T-helper 2 cell treated with Interferon-gamma antibody and Interleukin-4, amounts not matched to agents 5 μg/mL and 100 μg/mL, for 36 hours (primary cell): ENCODE measurements around the gene TRAIP.
A peak's percentile ranks its signal among the peaks of the same experiment; 100 is the strongest.

Source experiments
- DNase-seq: peaks from one replicate; pipeline ENCODE4 v3.0.0; 2021; ENCODE audit warnings: low spot score
- H3K27ac Mint-ChIP-seq: one replicate; pipeline ENCODE4 v1.8.0; 2021; ENCODE audit warnings: mild to moderate bottlenecking, mixed read lengths
- H3K27me3 Mint-ChIP-seq: one replicate; pipeline ENCODE4 v1.8.0; 2021; ENCODE audit warnings: low read depth, mixed read lengths
- H3K36me3 Mint-ChIP-seq: one replicate; pipeline ENCODE4 v1.8.0; 2021; ENCODE audit warnings: low read depth, mixed read lengths
- H3K4me1 Mint-ChIP-seq: one replicate; pipeline ENCODE4 v1.8.0; 2021; ENCODE audit warnings: low read depth, mixed read lengths
- H3K4me3 Mint-ChIP-seq: one replicate; pipeline ENCODE4 v1.8.0; 2022; ENCODE audit warnings: mild to moderate bottlenecking, moderate library complexity, mixed read lengths
- H3K9me3 Mint-ChIP-seq: one replicate; pipeline ENCODE4 v1.8.0; 2021; ENCODE audit warnings: mixed read lengths

TRAIP gene

GRCh38 chr3:49883998-49884397, 27.6 kb upstream of the TRAIP start:
- no peak overlapping the region for H3K27ac Mint-ChIP-seq
- no peak for DNase-seq
- no peak overlapping the region for H3K4me3 Mint-ChIP-seq
- no peaks in the 10 kb centered on the region for H3K36me3 Mint-ChIP-seq
- H3K27me3 Mint-ChIP-seq = no peaks in the 10 kb centered on the region
- no peaks in the 10 kb centered on the region for H3K9me3 Mint-ChIP-seq
- H3K4me1 Mint-ChIP-seq = no peaks in the 10 kb centered on the region

- no peaks in the 10 kb centered on the region for H3K36me3 Mint-ChIP-seq
- no peak overlapping the region for H3K27ac Mint-ChIP-seq
- no peaks in the 10 kb centered on the region for H3K27me3 Mint-ChIP-seq
- no peaks in the 10 kb centered on the region for H3K4me1 Mint-ChIP-seq
- no peak overlapping the region for H3K4me3 Mint-ChIP-seq
- H3K9me3 Mint-ChIP-seq = no peaks in the 10 kb centered on the region
- no peak for DNase-seq
Observed at GRCh38 chr3:49882166-49882565, 25.8 kb upstream of the TRAIP start.

GRCh38 chr3:49880581-49881315, 24.4 kb upstream of the TRAIP start:
- Mint-ChIP-seq H3K27ac (no peak overlapping the region), H3K4me3 (no peak overlapping the region), H3K4me1 (no peaks in the 10 kb centered on the region), H3K27me3 (no peaks in the 10 kb centered on the region), H3K9me3 (no peaks in the 10 kb centered on the region), H3K36me3 (no peaks in the 10 kb centered on the region)
- DNase-seq = no peak

- no peaks in the 10 kb centered on the region for H3K27me3 Mint-ChIP-seq
- H3K27ac Mint-ChIP-seq = no peak overlapping the region
- no peak for DNase-seq
- no peaks in the 10 kb centered on the region for H3K4me1 Mint-ChIP-seq
- no peak overlapping the region for H3K4me3 Mint-ChIP-seq
- H3K36me3 Mint-ChIP-seq = no peaks in the 10 kb centered on the region
- no peaks in the 10 kb centered on the region for H3K9me3 Mint-ChIP-seq
Observed at GRCh38 chr3:49879721-49880120, 23.4 kb upstream of the TRAIP start.

- no peaks in the 10 kb centered on the region for H3K27me3 Mint-ChIP-seq
- H3K4me3 Mint-ChIP-seq = no peak overlapping the region
- no peak overlapping the region for H3K27ac Mint-ChIP-seq
Observed at GRCh38 chr3:49878686-49879085, 22.3 kb upstream of the TRAIP start.

GRCh38 chr3:49877716-49878115, 21.4 kb upstream of the TRAIP start:
- H3K27ac Mint-ChIP-seq = no peak overlapping the region
- no peaks in the 10 kb centered on the region for H3K36me3 Mint-ChIP-seq
- H3K4me3 Mint-ChIP-seq = no peak overlapping the region
- H3K27me3 Mint-ChIP-seq = no peaks in the 10 kb centered on the region
- no peaks in the 10 kb centered on the region for H3K9me3 Mint-ChIP-seq
- no peak for DNase-seq
- H3K4me1 Mint-ChIP-seq = no peaks in the 10 kb centered on the region

More at GRCh38 chr3:49878686-49879085, 22.3 kb upstream of the TRAIP start:
- Mint-ChIP-seq H3K9me3 (no peaks in the 10 kb centered on the region), H3K36me3 (no peaks in the 10 kb centered on the region), H3K4me1 (no peaks in the 10 kb centered on the region)
- DNase-seq = no peak

GRCh38 chr3:49876567-49876966, 20.2 kb upstream of the TRAIP start:
- no peaks in the 10 kb centered on the region for H3K9me3 Mint-ChIP-seq
- H3K4me1 Mint-ChIP-seq = no peaks in the 10 kb centered on the region
- H3K36me3 Mint-ChIP-seq = no peaks in the 10 kb centered on the region
- no peak overlapping the region for H3K4me3 Mint-ChIP-seq
- DNase-seq = no peak
- H3K27me3 Mint-ChIP-seq = peaks cover under 1% of the 10 kb centered on the region
- H3K27ac Mint-ChIP-seq = no peak overlapping the region

GRCh38 chr3:49873623-49874022, 17.3 kb upstream of the TRAIP start:
- Mint-ChIP-seq H3K27ac (no peak overlapping the region), H3K36me3 (no peaks in the 10 kb centered on the region), H3K27me3 (peaks cover 17% of the 10 kb centered on the region), H3K4me1 (no peaks in the 10 kb centered on the region), H3K4me3 (no peak overlapping the region), H3K9me3 (no peaks in the 10 kb centered on the region)
- no peak for DNase-seq

- Mint-ChIP-seq H3K9me3 (no peaks in the 10 kb centered on the region), H3K4me1 (no peaks in the 10 kb centered on the region), H3K27ac (no peak overlapping the region), H3K27me3 (peaks cover 25% of the 10 kb centered on the region), H3K36me3 (no peaks in the 10 kb centered on the region), H3K4me3 (no peak overlapping the region)
- no peak for DNase-seq
Observed at GRCh38 chr3:49872801-49873281, 16.5 kb upstream of the TRAIP start.

GRCh38 chr3:49871531-49872153, 15.3 kb upstream of the TRAIP start:
- Mint-ChIP-seq H3K36me3 (no peaks in the 10 kb centered on the region), H3K27ac (no peak overlapping the region), H3K4me3 (no peak overlapping the region), H3K9me3 (no peaks in the 10 kb centered on the region), H3K27me3 (peaks cover 34% of the 10 kb centered on the region), H3K4me1 (no peaks in the 10 kb centered on the region)
- DNase-seq = no peak

- no peaks in the 10 kb centered on the region for H3K9me3 Mint-ChIP-seq
- no peaks in the 10 kb centered on the region for H3K36me3 Mint-ChIP-seq
- H3K27me3 Mint-ChIP-seq = peaks cover 41% of the 10 kb centered on the region
- no peaks in the 10 kb centered on the region for H3K4me1 Mint-ChIP-seq
- H3K4me3 Mint-ChIP-seq = peak within 1 kb of the TSS; percentile 21
- DNase-seq = no peak
- H3K27ac Mint-ChIP-seq = no peak within 1 kb of the TSS
Observed at GRCh38 chr3:49869525-49870126, 13.3 kb upstream of the TRAIP start, which contains the start of gene CAMKV. Gene CAMKV, minus strand, starts transcription at chr3:49869906. Its CDS starts 7,518 bp downstream, at chr3:49862388.

GRCh38 chr3:49868862-49869466, 12.6 kb upstream of the TRAIP start:
- Mint-ChIP-seq H3K4me3 (peak overlapping the region; percentile 21), H3K9me3 (no peaks in the 10 kb centered on the region), H3K36me3 (no peaks in the 10 kb centered on the region), H3K27me3 (peaks cover 41% of the 10 kb centered on the region), H3K4me1 (no peaks in the 10 kb centered on the region), H3K27ac (no peak overlapping the region)
- DNase-seq = no peak

GRCh38 chr3:49867871-49868321, 11.5 kb upstream of the TRAIP start:
- no peak overlapping the region for H3K27ac Mint-ChIP-seq
- H3K27me3 Mint-ChIP-seq = peaks cover 41% of the 10 kb centered on the region
- H3K4me3 Mint-ChIP-seq = no peak overlapping the region
- no peak for DNase-seq
- H3K9me3 Mint-ChIP-seq = no peaks in the 10 kb centered on the region
- H3K4me1 Mint-ChIP-seq = no peaks in the 10 kb centered on the region
- H3K36me3 Mint-ChIP-seq = no peaks in the 10 kb centered on the region

- Mint-ChIP-seq H3K27me3 (peaks cover 41% of the 10 kb centered on the region), H3K9me3 (no peaks in the 10 kb centered on the region), H3K27ac (no peak overlapping the region), H3K36me3 (no peaks in the 10 kb centered on the region), H3K4me1 (no peaks in the 10 kb centered on the region), H3K4me3 (no peak overlapping the region)
- no peak for DNase-seq
Observed at GRCh38 chr3:49867400-49867799, 11.0 kb upstream of the TRAIP start.
